T47D (cell line): ENCODE measurements around the gene DOK4.
"Not testable (repeated sequence)": the region's sequence is repeated elsewhere in the genome, so short reads cannot be mapped to it uniquely, and the experiment has no call there.

Experiments used
- DNase-seq, 2 experiments: peaks; one replicate each; pipeline versions ENCODE4 v3.0.0 to v3.0.0-alpha.2; 2011 to 2012; ENCODE audit warnings: low read depth in 1 of 2, low spot score in 1 of 2
- JUND ChIP-seq: IDR thresholded peaks from 2 replicates; pipeline ENCODE4 v1.6.1; 2012; ENCODE audit warnings: low read depth
- in situ Hi-C: cut with HindIII; loops from 2 replicates; pipeline ENCODE4 v1.10.0; 2016; ENCODE audit warnings: low sequenced_read_pairs, low pct_unique_long_range_greater_than_20kb

Gene DOK4

GRCh38 chr16:57505169-57505568, 18.9 kb upstream of the DOK4 start:
- no peak for TF ChIP-seq JUND
- DNase-seq = no peak
- in situ Hi-C loops = no loop called here

- DNase-seq = no peak
- in situ Hi-C loops = no loop called here
- no peak for TF ChIP-seq JUND
Measured at GRCh38 chr16:57504491-57504890, 18.2 kb upstream of the DOK4 start.

GRCh38 chr16:57504001-57504400, 17.7 kb upstream of the DOK4 start:
- DNase-seq = no peak
- no peak for TF ChIP-seq JUND
- in situ Hi-C loops = no loop called here

DNA sequence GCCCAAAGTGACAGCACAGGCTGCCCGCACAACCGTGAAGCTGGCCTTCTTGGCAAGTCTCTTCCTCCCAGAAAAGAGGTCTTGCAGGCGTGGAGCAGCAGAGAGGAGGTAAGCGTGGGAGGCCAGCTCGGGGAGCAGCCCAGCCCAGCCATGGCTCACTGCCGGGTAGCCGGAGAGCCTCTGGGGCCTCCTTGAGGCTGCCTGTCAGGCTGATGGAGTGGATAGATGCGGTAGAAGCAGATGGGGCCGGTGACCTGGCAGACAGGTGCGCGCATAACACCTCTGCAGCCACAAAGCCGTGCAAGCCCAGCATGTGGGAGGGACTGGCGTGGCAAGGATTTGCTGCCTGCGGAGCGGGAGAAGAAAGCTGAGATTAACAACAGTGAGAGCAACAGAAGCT, 17.1 kb upstream of the DOK4 start:
- no peak for TF ChIP-seq JUND
- no peak for DNase-seq
- in situ Hi-C loops = no loop called here

DNA sequence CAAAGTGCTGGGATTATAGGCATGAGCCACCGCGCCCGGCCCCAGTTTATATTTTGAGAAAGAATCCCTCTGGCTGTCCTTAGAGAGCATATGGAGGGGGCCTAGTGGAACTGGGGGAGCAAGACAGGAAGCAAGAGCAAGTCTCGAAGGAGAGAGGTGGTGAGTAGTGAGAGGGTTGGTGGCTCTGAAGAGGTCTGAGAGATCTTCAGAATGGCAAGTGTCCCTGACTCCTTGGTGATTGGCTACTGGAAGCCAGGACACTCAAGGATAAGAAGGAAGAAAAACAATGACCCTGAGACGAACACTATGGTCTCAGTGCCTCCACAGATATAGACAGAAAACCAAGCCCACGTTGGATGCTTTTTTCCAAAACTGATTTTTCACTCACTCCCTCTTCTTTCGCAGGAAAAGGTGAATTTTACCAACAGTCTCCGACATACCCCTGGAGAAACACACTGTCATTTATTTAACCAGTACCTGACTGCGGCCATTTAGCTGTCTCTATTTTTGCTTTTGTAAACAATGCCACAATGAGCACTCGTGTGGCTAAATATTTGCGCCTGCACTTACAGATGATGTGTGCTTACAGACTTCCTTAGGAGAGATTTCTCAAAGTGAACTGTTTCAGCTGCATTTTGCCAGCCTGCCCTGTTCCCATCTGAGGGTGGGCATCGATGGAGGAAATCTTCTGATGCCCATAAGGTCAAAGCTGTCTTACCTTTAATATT, 15.9 kb upstream of the DOK4 start:
- no peak for DNase-seq
- no peak for TF ChIP-seq JUND
- in situ Hi-C loops = no loop called here

DNA sequence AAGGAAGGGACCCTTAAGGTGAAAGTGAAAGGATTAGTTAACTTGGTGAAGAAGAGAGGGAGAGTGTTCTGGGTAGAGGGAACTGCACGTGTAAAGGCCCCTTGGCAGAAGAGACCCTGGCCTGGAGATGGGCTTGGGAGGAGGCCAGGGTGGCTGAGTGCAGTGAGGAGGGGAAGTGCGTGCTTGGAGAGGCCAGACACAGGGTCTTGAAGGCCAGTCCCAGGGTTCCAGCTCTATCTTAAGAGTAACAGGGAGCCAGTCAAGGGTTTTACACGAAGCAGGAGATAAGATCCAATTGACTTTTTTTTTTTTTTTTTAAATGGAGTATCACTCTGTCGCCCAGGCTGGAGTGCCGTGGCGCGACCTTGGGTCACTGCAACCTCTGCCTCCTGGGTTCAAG, 15.2 kb upstream of the DOK4 start:
- no peak for DNase-seq
- in situ Hi-C loops = no loop called here
- TF ChIP-seq JUND = no peak

GRCh38 chr16:57500578-57501111, 14.4 kb upstream of the DOK4 start:
- no peak for TF ChIP-seq JUND
- in situ Hi-C loops = no loop called here
- DNase-seq = no peak

DNA sequence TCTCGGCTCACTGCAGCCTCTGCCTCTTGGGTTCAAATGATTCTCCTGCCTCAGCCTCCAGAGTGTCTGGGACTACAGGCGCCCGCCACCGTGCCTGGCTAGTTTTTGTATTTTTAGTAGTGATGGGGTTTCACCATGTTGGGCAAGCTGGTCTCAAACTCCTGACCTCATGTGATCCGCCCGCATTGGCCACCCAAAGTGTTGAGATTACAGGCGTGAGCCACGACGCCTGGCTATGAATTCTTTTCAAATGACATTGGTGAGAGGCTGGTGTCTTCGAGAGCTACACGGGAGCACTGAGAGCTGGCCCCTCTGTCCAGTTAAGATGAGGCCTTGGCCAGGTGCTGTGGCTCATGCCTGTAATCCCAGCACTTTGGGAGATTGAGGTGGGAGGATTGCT, 13.6 kb upstream of the DOK4 start:
- DNase-seq, in situ Hi-C loops: not testable (repeated sequence)

DNA sequence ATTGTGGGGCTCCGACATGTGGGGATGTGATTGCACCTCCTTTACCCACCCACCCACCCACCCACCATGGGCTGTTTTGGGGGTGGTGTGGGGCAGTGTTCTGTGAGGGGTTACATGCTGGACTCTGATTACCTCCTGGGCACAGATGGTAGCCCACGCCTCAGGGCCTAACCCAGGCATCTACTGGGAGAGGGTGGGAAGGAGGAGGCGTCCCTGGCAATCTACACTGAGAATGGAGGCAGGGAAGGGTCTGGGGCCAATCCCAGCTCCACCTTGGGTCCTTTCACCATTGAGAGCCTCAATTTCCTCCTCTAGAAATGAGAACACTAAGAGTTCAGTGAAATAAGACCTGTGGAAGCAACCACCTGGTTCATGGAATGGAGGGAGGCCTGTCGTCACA, 11.7 kb upstream of the DOK4 start:
- no peak for TF ChIP-seq JUND
- in situ Hi-C loops = no loop called here
- DNase-seq = no peak

- in situ Hi-C loops = no loop called here
- no peak for TF ChIP-seq JUND
- no peak for DNase-seq
Measured at GRCh38 chr16:57497121-57497520, 10.8 kb upstream of the DOK4 start.

- TF ChIP-seq JUND = no peak
- in situ Hi-C loops = no loop called here
- no peak for DNase-seq
Measured at GRCh38 chr16:57493767-57494166, 7.5 kb upstream of the DOK4 start.

DNA sequence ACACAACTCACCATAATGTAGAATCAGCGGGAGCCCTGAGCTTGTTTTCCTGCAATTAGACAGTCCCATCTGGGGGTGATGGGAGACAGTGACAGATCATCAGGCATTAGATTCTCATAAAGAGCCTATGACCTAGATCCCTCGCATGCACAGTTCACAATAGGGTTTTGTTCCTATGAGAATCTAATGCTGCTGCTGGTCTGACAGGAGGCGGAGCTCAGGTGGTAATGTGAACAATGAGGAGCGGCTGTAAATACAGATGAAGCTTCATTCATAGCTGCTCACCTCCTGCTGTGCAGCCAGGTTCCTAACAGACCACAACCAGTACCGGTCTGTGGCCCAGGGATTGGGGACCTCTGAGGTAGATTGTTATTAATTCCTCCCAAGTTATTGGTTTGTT, 2.9 kb upstream of the DOK4 start:
- TF ChIP-seq JUND = no peak
- in situ Hi-C loops = no loop called here
- no peak for DNase-seq

DNA sequence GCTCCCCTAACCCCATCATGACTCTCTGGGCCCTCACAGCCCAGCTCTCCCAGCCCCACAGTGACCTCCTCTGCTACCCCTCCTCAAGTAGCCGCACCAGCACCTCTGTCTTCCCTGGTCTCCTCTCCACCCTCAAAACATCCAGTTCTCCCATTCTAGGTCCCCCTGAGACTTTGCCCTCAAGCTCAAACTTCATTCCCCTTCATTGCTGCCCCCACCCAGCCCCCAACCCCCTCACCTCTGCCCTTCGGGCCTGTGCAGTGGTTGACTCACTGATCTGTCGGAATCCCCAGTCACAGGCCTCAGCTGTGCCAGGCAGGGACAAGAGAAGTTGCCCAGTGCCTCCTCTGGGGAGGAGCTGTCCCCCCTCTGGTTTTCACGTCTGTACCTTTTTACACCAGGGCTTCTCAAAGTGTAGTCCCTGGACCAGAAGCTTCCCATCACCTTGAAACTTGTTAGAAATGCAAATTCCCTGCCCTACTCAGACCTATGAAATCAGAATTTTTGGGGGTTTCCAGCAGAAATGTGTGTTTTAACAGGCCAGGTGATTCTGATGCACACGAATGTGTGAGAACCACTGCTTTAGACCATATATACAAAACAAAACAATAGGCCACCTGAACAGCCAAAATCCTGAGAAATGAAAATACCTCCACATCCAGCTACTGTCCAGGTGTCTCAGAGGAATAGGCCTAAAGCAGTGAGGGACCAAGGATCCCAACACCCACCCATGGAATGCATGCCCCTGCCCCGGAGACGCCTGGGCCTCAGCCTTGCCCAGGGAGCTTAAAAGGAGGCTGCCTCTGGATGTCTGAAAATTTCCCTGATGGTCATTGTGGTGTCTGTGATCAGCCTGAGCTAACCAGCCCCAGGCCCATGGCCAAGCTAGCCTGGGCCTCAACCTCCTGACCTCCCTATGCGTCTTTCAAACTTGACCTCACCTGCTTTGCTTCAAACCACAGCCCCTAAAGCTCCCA, 853 bp upstream of the DOK4 start:
- in situ Hi-C loops = no loop called here
- DNase-seq = no peak
- no peak for TF ChIP-seq JUND
